ENCODE results near the gene RIPK4.

RIPK4 gene

GRCh38 chr21:41712201-41712600 is 54.7 kb downstream of the RIPK4 start:
- peaks cover 12% of the 10 kb centered on the region for H3K27me3 ChIP-seq (ENCODE audit: control insufficient read depth, insufficient read depth, low read length)
- no peaks in the 10 kb centered on the region for H3K9me3 ChIP-seq (ENCODE audit: control insufficient read depth, insufficient read depth, low read length)
- H3K9ac ChIP-seq (ENCODE audit: low read depth, low read length): no peak overlapping the region
- no peaks in the 10 kb centered on the region for H3K36me3 ChIP-seq (ENCODE audit: control insufficient read depth, insufficient read depth, low read length)
- peak overlapping the region; percentile 2 for H3K27ac ChIP-seq (ENCODE audit: low read depth, low read length)
- H3K4me3 ChIP-seq (ENCODE audit: low read depth, low read length): peak overlapping the region; percentile 54
- H3K4me1 ChIP-seq (ENCODE audit: control insufficient read depth, insufficient read depth, low read length): peaks cover 10% of the 10 kb centered on the region

- no peak overlapping the region for H3K27ac ChIP-seq (ENCODE audit: low read depth, low read length)
- no peak overlapping the region for H3K9ac ChIP-seq (ENCODE audit: low read depth, low read length)
- H3K4me1 ChIP-seq (ENCODE audit: control insufficient read depth, insufficient read depth, low read length): peaks cover 10% of the 10 kb centered on the region
- H3K36me3 ChIP-seq (ENCODE audit: control insufficient read depth, insufficient read depth, low read length): no peaks in the 10 kb centered on the region
- peak overlapping the region; percentile 54 for H3K4me3 ChIP-seq (ENCODE audit: low read depth, low read length)
- no peaks in the 10 kb centered on the region for H3K9me3 ChIP-seq (ENCODE audit: control insufficient read depth, insufficient read depth, low read length)
- H3K27me3 ChIP-seq (ENCODE audit: control insufficient read depth, insufficient read depth, low read length): peaks cover 12% of the 10 kb centered on the region
Observed at GRCh38 chr21:41711416-41712007, 55.3 kb downstream of the RIPK4 start.

- no peaks in the 10 kb centered on the region for H3K36me3 ChIP-seq (ENCODE audit: control insufficient read depth, insufficient read depth, low read length)
- no peaks in the 10 kb centered on the region for H3K9me3 ChIP-seq (ENCODE audit: control insufficient read depth, insufficient read depth, low read length)
- peaks cover 12% of the 10 kb centered on the region for H3K27me3 ChIP-seq (ENCODE audit: control insufficient read depth, insufficient read depth, low read length)
- H3K9ac ChIP-seq (ENCODE audit: low read depth, low read length): no peak overlapping the region
- H3K4me3 ChIP-seq (ENCODE audit: low read depth, low read length): no peak overlapping the region
- H3K4me1 ChIP-seq (ENCODE audit: control insufficient read depth, insufficient read depth, low read length): peaks cover 10% of the 10 kb centered on the region
- no peak overlapping the region for H3K27ac ChIP-seq (ENCODE audit: low read depth, low read length)
Observed at GRCh38 chr21:41710823-41711160, 56.1 kb downstream of the RIPK4 start.

- H3K4me3 ChIP-seq (ENCODE audit: low read depth, low read length): no peak overlapping the region
- H3K27ac ChIP-seq (ENCODE audit: low read depth, low read length): no peak overlapping the region
- H3K9ac ChIP-seq (ENCODE audit: low read depth, low read length): no peak overlapping the region
- H3K27me3 ChIP-seq (ENCODE audit: control insufficient read depth, insufficient read depth, low read length): peaks cover 12% of the 10 kb centered on the region
- H3K4me1 ChIP-seq (ENCODE audit: control insufficient read depth, insufficient read depth, low read length): peaks cover 10% of the 10 kb centered on the region
- no peaks in the 10 kb centered on the region for H3K36me3 ChIP-seq (ENCODE audit: control insufficient read depth, insufficient read depth, low read length)
- H3K9me3 ChIP-seq (ENCODE audit: control insufficient read depth, insufficient read depth, low read length): no peaks in the 10 kb centered on the region
Observed at GRCh38 chr21:41709965-41710822, 56.7 kb downstream of the RIPK4 start.

GRCh38 chr21:41709166-41709565 is 57.7 kb downstream of the RIPK4 start:
- H3K9ac ChIP-seq (ENCODE audit: low read depth, low read length): no peak overlapping the region
- peaks cover 12% of the 10 kb centered on the region for H3K27me3 ChIP-seq (ENCODE audit: control insufficient read depth, insufficient read depth, low read length)
- H3K4me3 ChIP-seq (ENCODE audit: low read depth, low read length): no peak overlapping the region
- H3K4me1 ChIP-seq (ENCODE audit: control insufficient read depth, insufficient read depth, low read length): peaks cover 10% of the 10 kb centered on the region
- no peaks in the 10 kb centered on the region for H3K9me3 ChIP-seq (ENCODE audit: control insufficient read depth, insufficient read depth, low read length)
- no peaks in the 10 kb centered on the region for H3K36me3 ChIP-seq (ENCODE audit: control insufficient read depth, insufficient read depth, low read length)
- H3K27ac ChIP-seq (ENCODE audit: low read depth, low read length): no peak overlapping the region

GRCh38 chr21:41707960-41708330 is 58.9 kb downstream of the RIPK4 start:
- Histone ChIP-seq H3K27ac (ENCODE audit: low read depth, low read length) (no peak overlapping the region), H3K9me3 (ENCODE audit: control insufficient read depth, insufficient read depth, low read length) (no peaks in the 10 kb centered on the region), H3K27me3 (ENCODE audit: control insufficient read depth, insufficient read depth, low read length) (peaks cover 12% of the 10 kb centered on the region), H3K4me3 (ENCODE audit: low read depth, low read length) (no peak overlapping the region), H3K9ac (ENCODE audit: low read depth, low read length) (no peak overlapping the region), H3K36me3 (ENCODE audit: control insufficient read depth, insufficient read depth, low read length) (no peaks in the 10 kb centered on the region), H3K4me1 (ENCODE audit: control insufficient read depth, insufficient read depth, low read length) (peaks cover 10% of the 10 kb centered on the region)

- no peak overlapping the region for H3K27ac ChIP-seq (ENCODE audit: low read depth, low read length)
- no peaks in the 10 kb centered on the region for H3K36me3 ChIP-seq (ENCODE audit: control insufficient read depth, insufficient read depth, low read length)
- no peaks in the 10 kb centered on the region for H3K9me3 ChIP-seq (ENCODE audit: control insufficient read depth, insufficient read depth, low read length)
- 0 out of 2 replicates have a peak, but pooled peaks cover 6% of the 10 kb centered on the region for H3K4me1 ChIP-seq (ENCODE audit: control insufficient read depth, insufficient read depth, low read length)
- H3K4me3 ChIP-seq (ENCODE audit: low read depth, low read length): no peak overlapping the region
- peaks cover 12% of the 10 kb centered on the region for H3K27me3 ChIP-seq (ENCODE audit: control insufficient read depth, insufficient read depth, low read length)
- no peak overlapping the region for H3K9ac ChIP-seq (ENCODE audit: low read depth, low read length)
Observed at GRCh38 chr21:41707231-41707959, 59.5 kb downstream of the RIPK4 start.

GRCh38 chr21:41706678-41707077 is 60.2 kb downstream of the RIPK4 start:
- 0 out of 2 replicates have a peak, but pooled peaks cover 5% of the 10 kb centered on the region for H3K4me1 ChIP-seq (ENCODE audit: control insufficient read depth, insufficient read depth, low read length)
- peaks cover 12% of the 10 kb centered on the region for H3K27me3 ChIP-seq (ENCODE audit: control insufficient read depth, insufficient read depth, low read length)
- no peak overlapping the region for H3K4me3 ChIP-seq (ENCODE audit: low read depth, low read length)
- H3K9ac ChIP-seq (ENCODE audit: low read depth, low read length): no peak overlapping the region
- H3K27ac ChIP-seq (ENCODE audit: low read depth, low read length): no peak overlapping the region
- no peaks in the 10 kb centered on the region for H3K9me3 ChIP-seq (ENCODE audit: control insufficient read depth, insufficient read depth, low read length)
- no peaks in the 10 kb centered on the region for H3K36me3 ChIP-seq (ENCODE audit: control insufficient read depth, insufficient read depth, low read length)

GRCh38 chr21:41706263-41706639 is 60.6 kb downstream of the RIPK4 start:
- H3K27ac ChIP-seq (ENCODE audit: low read depth, low read length): no peak overlapping the region
- H3K36me3 ChIP-seq (ENCODE audit: control insufficient read depth, insufficient read depth, low read length): no peaks in the 10 kb centered on the region
- H3K9me3 ChIP-seq (ENCODE audit: control insufficient read depth, insufficient read depth, low read length): no peaks in the 10 kb centered on the region
- no peak overlapping the region for H3K4me3 ChIP-seq (ENCODE audit: low read depth, low read length)
- no peak overlapping the region for H3K9ac ChIP-seq (ENCODE audit: low read depth, low read length)
- peaks cover 9% of the 10 kb centered on the region for H3K27me3 ChIP-seq (ENCODE audit: control insufficient read depth, insufficient read depth, low read length)
- 0 out of 2 replicates have a peak, but pooled peaks cover under 1% of the 10 kb centered on the region for H3K4me1 ChIP-seq (ENCODE audit: control insufficient read depth, insufficient read depth, low read length)

- Histone ChIP-seq H3K4me1 (ENCODE audit: control insufficient read depth, insufficient read depth, low read length) (no peaks in the 10 kb centered on the region), H3K9me3 (ENCODE audit: control insufficient read depth, insufficient read depth, low read length) (no peaks in the 10 kb centered on the region), H3K9ac (ENCODE audit: low read depth, low read length) (no peak overlapping the region), H3K4me3 (ENCODE audit: low read depth, low read length) (no peak overlapping the region), H3K27ac (ENCODE audit: low read depth, low read length) (no peak overlapping the region), H3K36me3 (ENCODE audit: control insufficient read depth, insufficient read depth, low read length) (no peaks in the 10 kb centered on the region), H3K27me3 (ENCODE audit: control insufficient read depth, insufficient read depth, low read length) (peaks cover 5% of the 10 kb centered on the region)
Observed at GRCh38 chr21:41705546-41706262, 61.1 kb downstream of the RIPK4 start.
